ENCODE results near the gene RNF123. TPM values are rescaled to one million over a fixed set of nuclear protein-coding genes. Genes with fewer than 3 reads are reported as not detected.

The RNF123 gene
- total RNA-seq, 1 donor = 33.3 TPM

- no peak overlapping the region for H3K4me3 ChIP-seq (ENCODE audit: insufficient read depth, low read length)
- no peak overlapping the region for H3K4me2 ChIP-seq (ENCODE audit: insufficient read depth, low read length)
- H3K4me1 ChIP-seq (ENCODE audit: insufficient read depth, low read length) = peaks cover 6% of the 10 kb centered on the region
- DNase-seq (ENCODE audit: insufficient read length, low spot score, missing footprints) = peak; percentile 43
- no peaks in the 10 kb centered on the region for H3K9me3 ChIP-seq (ENCODE audit: low read depth, low read length)
- H3K79me2 ChIP-seq (ENCODE audit: insufficient read depth, low read length) = peaks cover 6% of the 10 kb centered on the region
- no peak overlapping the region for H2AFZ ChIP-seq (ENCODE audit: low read length)
- no peak overlapping the region for H3K27ac ChIP-seq (ENCODE audit: low read depth, low read length)
- H4K20me1 ChIP-seq (ENCODE audit: insufficient read depth, low read length) = peaks cover 14% of the 10 kb centered on the region
- no peak for TF ChIP-seq CTCF (IDR thresholded peaks at IDR 0.05; ENCODE audit: extremely low read depth, low read depth, low read length)
- H3K27me3 ChIP-seq (ENCODE audit: insufficient read depth, low read length) = no peaks in the 10 kb centered on the region
- peaks cover 17% of the 10 kb centered on the region for H3K36me3 ChIP-seq (ENCODE audit: insufficient read depth, low read length)
Measured at GRCh38 chr3:49717211-49717958, 28.0 kb downstream of the RNF123 start.

- peaks cover 22% of the 10 kb centered on the region for H4K20me1 ChIP-seq (ENCODE audit: insufficient read depth, low read length)
- no peak overlapping the region for H3K4me3 ChIP-seq (ENCODE audit: insufficient read depth, low read length)
- H3K27me3 ChIP-seq (ENCODE audit: insufficient read depth, low read length) = no peaks in the 10 kb centered on the region
- H3K9me3 ChIP-seq (ENCODE audit: low read depth, low read length) = no peaks in the 10 kb centered on the region
- no peak for TF ChIP-seq CTCF (IDR thresholded peaks at IDR 0.05; ENCODE audit: extremely low read depth, low read depth, low read length)
- no peak overlapping the region for H3K27ac ChIP-seq (ENCODE audit: low read depth, low read length)
- peaks cover 14% of the 10 kb centered on the region for H3K4me1 ChIP-seq (ENCODE audit: insufficient read depth, low read length)
- peaks cover 20% of the 10 kb centered on the region for H3K36me3 ChIP-seq (ENCODE audit: insufficient read depth, low read length)
- peak; percentile 80 for DNase-seq (ENCODE audit: insufficient read length, low spot score, missing footprints)
- peaks cover 14% of the 10 kb centered on the region for H3K79me2 ChIP-seq (ENCODE audit: insufficient read depth, low read length)
- H3K4me2 ChIP-seq (ENCODE audit: insufficient read depth, low read length) = peak overlapping the region; percentile 97
- H2AFZ ChIP-seq (ENCODE audit: low read length) = no peak overlapping the region
Measured at GRCh38 chr3:49717959-49718857, 28.9 kb downstream of the RNF123 start.

GRCh38 chr3:49718858-49719213 is 29.5 kb downstream of the RNF123 start:
- peaks cover 22% of the 10 kb centered on the region for H4K20me1 ChIP-seq (ENCODE audit: insufficient read depth, low read length)
- TF ChIP-seq CTCF (IDR thresholded peaks at IDR 0.05; ENCODE audit: extremely low read depth, low read depth, low read length) = no peak
- H3K27me3 ChIP-seq (ENCODE audit: insufficient read depth, low read length) = no peaks in the 10 kb centered on the region
- H3K79me2 ChIP-seq (ENCODE audit: insufficient read depth, low read length) = peaks cover 20% of the 10 kb centered on the region
- no peaks in the 10 kb centered on the region for H3K9me3 ChIP-seq (ENCODE audit: low read depth, low read length)
- peaks cover 20% of the 10 kb centered on the region for H3K36me3 ChIP-seq (ENCODE audit: insufficient read depth, low read length)
- no peak overlapping the region for H2AFZ ChIP-seq (ENCODE audit: low read length)
- no peak overlapping the region for H3K27ac ChIP-seq (ENCODE audit: low read depth, low read length)
- DNase-seq (ENCODE audit: insufficient read length, low spot score, missing footprints) = peak; percentile 90
- peaks cover 15% of the 10 kb centered on the region for H3K4me1 ChIP-seq (ENCODE audit: insufficient read depth, low read length)
- peak overlapping the region; percentile 70 for H3K4me3 ChIP-seq (ENCODE audit: insufficient read depth, low read length)
- H3K4me2 ChIP-seq (ENCODE audit: insufficient read depth, low read length) = peak overlapping the region; percentile 97

All from osteoblast (primary cell).